GM12891 (cell line): Measurements from ENCODE around the gene LRRC66.

Experiments
- DNase-seq: peaks from one replicate; pipeline ENCODE4 v3.0.0; 2011; ENCODE audit warnings: low spot score; ENCODE audit not compliant: insufficient read length
- FAIRE-seq: peaks from 2 replicates; lab custom pipeline; 2011; peaks lifted over from hg19 to GRCh38; lab: Jason Lieb, UNC
- PAX5 ChIP-seq: IDR thresholded peaks from 2 replicates; pipeline ENCODE4 v1.6.1; 2011; ENCODE audit warnings: low read length, moderate library complexity, mild to moderate bottlenecking; ENCODE audit not compliant: insufficient read depth, severe bottlenecking
- POLR2A ChIP-seq: IDR thresholded peaks from 2 replicates; pipeline ENCODE4 v1.6.1; 2011; ENCODE audit warnings: low read depth, low read length, control low read depth
- POLR2AphosphoS5 ChIP-seq: IDR thresholded peaks from 2 replicates; pipeline ENCODE4 v1.6.1; 2011; ENCODE audit warnings: low read depth, low read length, control low read depth
- POU2F2 ChIP-seq: IDR thresholded peaks from 2 replicates; pipeline ENCODE4 v1.6.1; 2011; ENCODE audit warnings: low read depth, mild to moderate bottlenecking, control low read depth, low read length, moderate library complexity
- SPI1 ChIP-seq: IDR thresholded peaks from 2 replicates; pipeline ENCODE4 v1.6.1; 2011; ENCODE audit warnings: low read depth, low read length, control low read depth
- TAF1 ChIP-seq: IDR thresholded peaks from 2 replicates; pipeline ENCODE4 v1.6.1; 2011; ENCODE audit warnings: low read depth, low read length, control low read depth

Gene LRRC66

GRCh38 chr4:52014903-52015302, 5.3 kb downstream of the LRRC66 start:
- FAIRE-seq, result no peak
- no peak for TF ChIP-seq POLR2A
- TF ChIP-seq SPI1, result no peak
- TF ChIP-seq POU2F2, result no peak
- TF ChIP-seq PAX5, result no peak
- no peak for TF ChIP-seq POLR2AphosphoS5
- no peak for TF ChIP-seq TAF1

GRCh38 chr4:52012651-52013050, 7.5 kb downstream of the LRRC66 start:
- TF ChIP-seq SPI1, result no peak
- TF ChIP-seq POLR2A, result no peak
- no peak for TF ChIP-seq POLR2AphosphoS5
- TF ChIP-seq PAX5, result no peak
- no peak for TF ChIP-seq TAF1
- no peak for TF ChIP-seq POU2F2
- FAIRE-seq, result no peak
- DNase-seq, result no peak

More at GRCh38 chr4:52014903-52015302, 5.3 kb downstream of the LRRC66 start:
- no peak for DNase-seq

- TF ChIP-seq POLR2A (no peak), SPI1 (no peak), TAF1 (no peak), POU2F2 (no peak), PAX5 (no peak), POLR2AphosphoS5 (no peak)
- FAIRE-seq (no peak), DNase-seq (no peak)
Observed at GRCh38 chr4:52010986-52011385, 9.2 kb downstream of the LRRC66 start.

GRCh38 chr4:52006887-52007286, 13.3 kb downstream of the LRRC66 start:
- DNase-seq (no peak), FAIRE-seq (no peak)
- no peak for TF ChIP-seq POU2F2
- TF ChIP-seq SPI1, result no peak
- TF ChIP-seq PAX5, result no peak
- TF ChIP-seq POLR2A, result no peak
- TF ChIP-seq POLR2AphosphoS5, result no peak
- no peak for TF ChIP-seq TAF1

- TF ChIP-seq SPI1, result no peak
- FAIRE-seq (no peak), DNase-seq (no peak)
Observed at GRCh38 chr4:52005604-52006273, 14.4 kb downstream of the LRRC66 start.

DNA sequence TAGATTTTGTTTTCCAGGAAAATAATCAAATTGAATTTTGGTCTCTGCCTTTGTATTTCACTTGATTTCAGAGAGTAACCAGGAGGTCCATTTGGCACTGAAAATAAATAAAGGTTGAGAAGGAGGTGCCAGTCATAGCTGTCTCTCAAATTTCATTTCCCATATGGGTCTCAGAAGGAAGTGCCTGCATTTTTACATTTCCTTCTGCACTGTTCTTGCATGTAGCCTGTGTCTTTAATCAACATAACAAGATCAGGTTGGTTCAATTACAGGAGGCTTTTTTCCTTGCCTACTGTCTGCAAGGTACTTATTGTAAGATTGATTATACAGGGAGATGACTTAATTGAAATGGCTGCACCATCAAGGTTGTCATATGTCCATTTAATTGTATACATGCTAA, 15.7 kb downstream of the LRRC66 start:
- no peak for DNase-seq
- TF ChIP-seq POLR2AphosphoS5 (no peak), POLR2A (no peak), PAX5 (no peak)
- FAIRE-seq, result no peak

DNA sequence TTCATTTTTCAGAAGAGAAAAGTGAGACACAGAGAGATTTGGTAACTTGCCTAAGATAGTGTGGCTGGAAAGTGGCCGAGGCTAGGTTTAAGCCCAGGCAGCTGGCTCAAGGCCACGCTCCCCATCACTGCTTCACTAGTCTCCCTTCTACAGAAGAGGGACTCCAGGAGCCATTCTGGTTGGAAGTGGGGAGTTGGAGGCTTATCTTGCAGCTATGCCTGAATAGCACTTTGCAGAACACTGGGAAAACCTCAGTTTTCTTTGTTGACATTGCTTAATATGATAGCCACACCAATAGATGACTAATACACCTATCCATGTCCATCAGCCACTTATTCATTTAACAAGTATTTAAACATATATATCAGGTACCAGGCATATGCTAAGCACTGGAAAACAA, 18.5 kb downstream of the LRRC66 start:
- FAIRE-seq (no peak), DNase-seq (no peak)

DNA sequence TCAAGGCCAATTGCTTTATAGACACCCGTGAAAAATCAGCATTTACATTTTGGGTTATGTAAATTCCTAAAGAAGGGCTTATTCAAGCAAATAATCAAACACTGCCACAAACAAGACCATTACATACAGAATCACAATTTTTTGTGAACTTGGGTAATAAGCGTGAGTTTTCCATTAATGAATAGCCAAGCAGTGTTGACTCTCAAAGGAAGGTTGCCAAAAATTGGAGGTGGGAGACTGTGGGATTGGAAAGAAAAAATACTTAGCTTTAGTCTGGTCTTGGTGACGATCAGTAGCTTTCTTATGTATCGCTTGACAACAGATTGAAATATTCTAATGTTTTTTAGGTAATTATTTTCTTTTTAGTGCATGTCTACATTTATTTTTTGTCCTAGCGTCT, 20.9 kb downstream of the LRRC66 start:
- TF ChIP-seq POU2F2 (no peak), PAX5 (no peak), TAF1 (no peak), POLR2A (no peak), POLR2AphosphoS5 (no peak)
- FAIRE-seq, result no peak
- no peak for DNase-seq

More for the DNA sequence above, 18.5 kb downstream of the LRRC66 start:
- TF ChIP-seq POLR2AphosphoS5 (no peak), SPI1 (no peak), PAX5 (no peak), POU2F2 (no peak), POLR2A (no peak), TAF1 (no peak)

GRCh38 chr4:51998837-51999236, 21.3 kb downstream of the LRRC66 start:
- TF ChIP-seq SPI1, result no peak
- TF ChIP-seq POLR2AphosphoS5, result no peak
- no peak for TF ChIP-seq PAX5
- TF ChIP-seq TAF1, result no peak
- no peak for TF ChIP-seq POU2F2
- TF ChIP-seq POLR2A, result no peak
- DNase-seq, result no peak
- FAIRE-seq, result no peak

DNA sequence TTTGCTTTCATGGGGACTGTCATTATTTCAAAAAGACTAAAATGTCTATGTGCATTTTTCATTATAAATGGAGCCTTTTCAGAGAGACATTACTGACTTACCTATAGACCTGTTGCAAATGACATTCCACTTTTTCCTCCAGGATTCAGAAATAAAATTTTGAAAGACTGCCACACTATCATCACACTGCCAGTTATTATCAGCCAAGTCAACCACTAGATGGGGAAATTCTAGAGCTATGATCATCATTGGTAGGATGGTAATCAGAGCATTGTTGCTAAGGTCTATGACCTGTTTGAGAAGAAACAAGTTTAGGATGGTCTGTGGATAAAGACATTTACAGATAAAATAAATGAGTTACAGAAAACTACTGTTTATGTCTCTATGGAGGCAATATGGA, 22.5 kb downstream of the LRRC66 start:
- FAIRE-seq, result no peak
- no peak for DNase-seq
- TF ChIP-seq POLR2AphosphoS5 (no peak), POU2F2 (no peak), PAX5 (no peak)

DNA sequence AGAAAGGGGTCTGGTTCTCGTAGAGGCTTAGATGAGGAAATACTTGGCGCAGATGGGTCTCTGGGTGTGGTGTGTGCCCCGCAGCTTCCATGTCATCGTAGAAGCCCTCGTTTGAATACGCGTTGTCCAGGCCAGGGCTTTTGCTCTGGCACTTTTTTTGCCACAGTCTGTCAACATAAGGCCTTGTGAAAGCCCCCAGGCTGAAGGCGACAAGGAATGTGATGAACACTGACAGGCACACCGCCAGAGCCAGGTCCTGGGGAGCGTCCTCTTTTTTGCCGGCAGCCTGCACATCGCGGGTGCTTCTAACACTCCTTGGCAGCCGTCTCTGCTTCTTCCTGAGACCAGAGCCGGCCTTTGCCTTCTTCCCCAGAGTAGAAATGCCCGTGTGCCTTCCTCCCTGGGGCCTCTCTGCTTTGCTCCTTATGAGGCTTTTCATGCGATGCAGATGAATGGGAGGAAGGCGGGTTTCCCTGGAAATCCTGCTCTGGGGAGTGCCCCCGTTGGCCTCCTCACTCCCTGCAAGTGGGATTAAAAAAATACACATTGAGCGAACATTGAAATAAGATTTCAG, 24.4 kb downstream of the LRRC66 start:
- FAIRE-seq, result no peak
- DNase-seq, result no peak
- TF ChIP-seq PAX5 (no peak), POLR2A (no peak), SPI1 (no peak), POU2F2 (no peak), TAF1 (no peak), POLR2AphosphoS5 (no peak)
